Stimulated activated CD4-positive, alpha-beta T cell treated with anti-CD3 and anti-CD28 coated beads, Interleukin-2, amount 100 ng/mL, for 24 hours (primary cell): ENCODE results near the gene THEM4.

Experiments used
- DNase-seq, 2 donors: peaks; one replicate each; pipeline ENCODE4 v3.0.0-alpha.2; 2020

The THEM4 gene

DNA sequence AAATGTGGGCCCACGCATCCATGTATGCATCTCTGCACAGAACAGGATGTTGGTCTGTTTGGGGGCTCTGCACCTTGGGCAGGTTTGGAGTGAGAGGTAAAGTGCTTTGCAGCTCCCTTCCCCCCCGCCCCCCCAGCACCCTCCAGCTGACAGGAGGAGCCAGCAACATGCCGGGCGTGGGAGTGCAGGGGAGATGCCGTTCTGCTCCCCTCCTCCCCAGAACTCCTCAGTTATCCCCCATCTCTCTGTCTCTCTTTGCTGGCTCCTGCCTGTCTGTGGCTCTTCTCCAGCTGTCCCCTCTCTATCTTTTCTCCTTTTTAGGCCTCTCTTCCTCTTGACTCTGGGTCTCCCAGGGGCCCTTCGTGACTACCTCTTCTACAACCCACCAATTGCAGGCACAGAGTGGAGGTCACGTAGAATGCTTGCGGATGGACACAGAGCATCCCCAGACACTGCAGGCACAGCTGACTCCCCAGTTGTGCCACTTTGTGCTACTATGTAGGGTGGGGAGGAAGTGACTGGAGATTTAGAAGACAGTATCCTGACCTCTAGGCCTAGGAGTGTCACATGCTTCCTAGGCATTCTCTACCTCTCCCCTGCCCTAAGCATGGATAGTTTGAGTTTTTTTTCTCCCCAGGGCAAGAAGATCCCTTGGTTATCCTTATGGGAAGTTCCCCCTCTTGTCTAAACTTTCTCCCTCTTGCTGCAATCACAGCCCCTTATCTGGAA is 76.0 kb downstream of the THEM4 start:
- DNase-seq = no peak

DNA sequence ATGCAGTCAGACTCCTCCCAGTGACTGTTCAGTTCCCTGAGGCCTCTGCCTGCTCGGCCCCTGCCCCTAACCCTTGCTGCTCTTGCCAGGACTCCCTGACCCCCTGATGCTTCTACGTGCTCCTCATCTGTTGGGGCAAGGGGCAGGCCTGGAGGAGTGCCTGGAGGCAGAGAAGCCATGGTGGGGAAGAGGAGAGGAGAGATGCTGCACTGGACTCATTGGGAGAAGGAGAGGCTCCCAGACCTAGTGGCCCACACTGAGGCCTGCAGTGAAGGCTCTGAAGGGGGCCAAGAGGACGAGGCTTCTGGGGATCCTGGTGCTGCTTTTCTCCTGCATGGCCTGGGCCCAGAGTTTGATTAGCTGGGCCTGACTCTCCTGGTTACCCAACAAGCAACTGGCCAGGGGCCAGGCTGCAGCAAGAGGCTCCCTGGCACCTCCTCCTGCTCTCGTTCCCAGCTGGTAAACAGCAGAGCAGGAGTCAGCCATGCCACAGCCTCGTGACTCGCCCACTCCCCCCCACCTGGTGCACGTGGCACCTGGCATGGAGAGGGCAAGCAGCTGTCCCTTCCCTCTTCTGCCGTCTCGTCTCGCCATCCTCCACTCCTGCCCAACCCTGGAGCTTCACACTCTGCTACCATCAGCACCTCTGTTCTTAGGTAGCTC is 76.9 kb downstream of the THEM4 start:
- DNase-seq = no peak

DNA sequence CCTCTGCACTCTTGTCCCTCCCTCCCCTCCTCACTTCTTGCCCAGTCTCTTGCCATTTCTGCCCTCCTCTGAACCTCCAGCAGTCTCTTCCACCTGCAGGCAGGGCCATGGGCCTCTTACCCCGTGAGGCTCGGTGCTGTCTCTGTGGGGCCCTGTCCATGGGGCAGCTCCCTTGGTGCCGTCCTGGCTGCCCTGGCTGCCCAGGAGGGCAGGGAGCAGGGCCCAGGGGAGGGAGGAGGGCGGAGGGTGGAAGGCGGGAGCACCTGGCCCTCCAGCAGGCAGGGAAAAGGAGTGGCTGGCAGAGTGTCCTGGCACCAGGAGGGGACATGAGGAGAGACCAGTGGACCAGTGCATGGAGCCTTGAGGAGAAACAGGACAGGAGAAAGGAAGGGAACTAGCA is 77.7 kb downstream of the THEM4 start, which contains the start of gene RORC:
Gene RORC, minus strand, starts transcription at position 198 of the 400 bp plus-strand sequence. Its CDS starts 38 bp downstream, at position 160.
- DNase-seq = no peak

DNA sequence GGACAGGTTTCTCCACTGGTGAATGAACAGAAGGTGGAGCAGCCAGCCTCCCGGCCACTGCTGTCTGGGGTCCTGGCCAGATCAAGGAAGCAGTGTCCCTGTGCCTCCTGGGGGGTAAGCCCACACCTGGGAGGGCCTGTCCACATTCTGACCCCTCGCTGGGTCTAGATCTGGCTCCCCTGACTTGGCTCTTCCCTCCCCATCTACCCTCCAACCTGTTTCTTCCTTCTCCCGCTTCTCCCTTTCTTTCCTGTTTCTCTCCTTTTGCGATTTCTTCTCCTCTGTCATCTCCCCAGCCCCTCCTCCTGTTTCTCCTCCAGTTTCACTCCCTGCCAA is 78.1 kb downstream of the THEM4 start:
- DNase-seq = no peak

DNA sequence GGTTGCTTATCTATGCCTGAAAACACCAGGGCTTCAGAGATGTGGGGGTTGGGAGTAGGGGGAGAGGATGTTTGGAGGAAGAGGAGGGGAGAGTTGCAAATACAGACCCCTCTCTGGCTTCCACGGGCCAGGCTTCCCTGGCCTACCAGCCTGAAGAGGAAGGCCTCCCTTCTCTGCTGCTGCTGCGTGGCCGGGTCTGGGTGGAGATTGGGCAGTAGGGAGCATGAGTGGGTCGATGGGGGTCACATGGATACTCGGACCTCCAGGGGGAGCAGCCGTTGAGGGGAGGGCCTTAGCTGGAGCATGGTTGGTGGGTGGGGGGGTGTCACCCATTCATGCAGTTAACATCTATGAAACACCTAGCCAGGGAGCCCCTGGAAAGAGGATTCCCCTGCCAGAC is 79.3 kb downstream of the THEM4 start:
- DNase-seq = no peak

DNA sequence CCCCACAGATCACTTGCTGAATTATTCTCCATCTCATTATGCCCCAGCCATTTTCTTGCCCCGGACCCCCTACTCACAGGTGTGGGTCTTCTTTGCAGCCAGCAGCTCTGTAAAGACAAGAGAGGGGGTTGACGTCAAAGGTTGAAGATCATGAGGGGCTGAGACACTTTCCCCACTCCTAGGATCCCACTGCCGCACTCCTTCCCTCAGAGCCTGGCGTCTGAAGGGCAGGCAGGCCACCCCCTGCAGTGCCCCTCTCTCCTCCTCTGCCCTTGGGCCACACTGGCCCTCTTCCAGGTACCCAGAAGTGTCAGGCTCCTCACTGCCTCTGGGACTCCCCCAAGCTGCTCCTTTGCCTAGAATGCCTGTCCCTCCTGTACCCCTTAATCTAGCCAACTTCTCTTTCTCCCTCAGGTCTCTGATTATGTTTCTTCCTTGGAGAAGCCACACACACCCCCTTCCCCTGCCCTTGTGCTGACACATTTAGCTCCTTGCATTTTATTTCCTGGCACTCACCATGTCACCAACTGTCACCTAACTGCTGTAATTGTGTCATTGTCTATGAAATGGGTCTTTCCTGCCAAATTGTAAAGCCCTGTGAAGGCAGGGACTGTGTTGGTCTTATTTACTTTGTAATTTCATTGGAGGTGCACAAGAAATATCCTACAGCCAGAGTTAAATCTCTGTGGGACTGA is 79.8 kb downstream of the THEM4 start:
- DNase-seq = no peak

DNA sequence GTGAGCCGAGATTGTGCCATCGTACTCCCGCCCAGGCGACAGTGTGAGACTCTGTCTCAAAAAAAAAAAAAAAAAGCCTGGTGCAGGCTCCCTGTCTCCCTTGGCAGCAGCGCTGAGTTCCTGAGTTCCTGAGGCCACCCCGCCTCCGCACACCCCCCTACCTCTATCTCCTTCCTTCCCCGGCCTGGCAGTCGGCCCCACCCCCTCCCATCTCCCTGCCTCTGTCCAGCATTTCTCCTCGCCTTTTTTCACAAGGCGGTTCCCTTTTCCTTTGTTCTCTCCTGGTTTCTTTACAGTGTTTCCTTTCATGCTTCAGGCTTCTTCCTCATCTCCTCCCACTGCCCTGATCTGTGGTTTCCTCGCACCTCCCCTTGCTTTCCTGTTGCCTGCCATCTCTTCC is 80.4 kb downstream of the THEM4 start:
- DNase-seq = no peak

DNA sequence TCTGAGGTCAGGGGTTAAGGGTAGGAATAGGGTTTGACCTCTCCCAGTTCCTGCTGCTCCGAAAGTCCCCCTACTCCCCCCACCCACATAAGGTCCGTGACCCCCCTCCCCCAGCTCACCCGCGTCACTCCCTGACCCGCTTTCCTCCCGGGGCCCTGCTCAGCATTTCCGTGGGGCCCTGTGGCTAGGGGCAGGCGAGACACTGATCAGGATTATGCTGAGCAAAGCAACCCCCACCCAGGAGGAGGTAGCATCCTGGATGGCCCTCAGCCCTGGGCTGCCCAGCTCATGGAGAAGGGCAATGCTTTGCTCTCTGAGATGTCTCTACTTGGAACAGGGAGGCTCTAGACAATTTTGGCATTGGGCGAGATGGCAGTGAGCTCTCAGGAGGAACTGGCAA is 81.5 kb downstream of the THEM4 start:
- no peak for DNase-seq

DNA sequence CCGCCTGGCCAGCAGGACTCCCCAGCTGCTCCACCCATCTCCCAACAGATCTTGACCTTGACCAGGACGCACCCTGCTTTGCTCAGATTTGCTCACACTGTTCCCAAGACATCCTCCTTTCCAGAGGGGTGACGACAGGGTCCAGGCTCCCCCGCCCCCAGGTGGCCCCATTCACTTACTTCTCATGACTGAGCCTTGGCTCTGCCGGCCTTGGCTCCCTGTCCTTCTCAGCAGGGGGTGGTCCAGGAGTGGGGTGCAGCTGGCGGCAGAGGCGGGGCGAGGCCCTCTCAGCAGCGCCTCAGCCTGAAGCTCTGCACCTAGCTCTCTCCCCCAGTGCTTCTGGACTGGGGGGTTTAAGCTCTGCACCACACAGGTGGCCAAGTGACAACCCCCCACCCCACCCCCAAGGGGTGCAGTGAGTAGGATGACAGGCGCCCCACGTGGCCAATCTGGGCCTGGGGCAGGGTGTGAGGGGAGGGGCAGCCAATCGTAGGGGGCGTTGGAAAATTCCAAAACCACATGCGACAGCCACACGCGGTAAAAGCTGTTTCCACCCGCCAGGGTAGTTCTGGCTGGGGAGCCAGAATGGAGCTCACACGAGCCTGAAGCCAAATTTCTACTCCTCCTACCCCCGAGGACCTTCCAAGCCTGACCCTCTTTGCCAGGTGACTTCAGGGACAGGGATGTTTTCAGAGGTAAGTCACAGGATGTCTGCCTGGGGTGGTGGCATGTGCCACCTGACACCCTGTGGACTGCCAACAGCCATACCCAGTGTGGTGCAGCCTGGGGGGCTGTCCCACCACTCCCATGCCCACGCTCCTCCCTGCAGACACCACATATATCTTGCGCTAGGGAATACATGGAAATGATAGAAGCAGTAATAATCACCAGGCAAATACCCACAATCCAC is 83.3 kb downstream of the THEM4 start:
- DNase-seq = peak in 1 of 2 donors; percentile 55

DNA sequence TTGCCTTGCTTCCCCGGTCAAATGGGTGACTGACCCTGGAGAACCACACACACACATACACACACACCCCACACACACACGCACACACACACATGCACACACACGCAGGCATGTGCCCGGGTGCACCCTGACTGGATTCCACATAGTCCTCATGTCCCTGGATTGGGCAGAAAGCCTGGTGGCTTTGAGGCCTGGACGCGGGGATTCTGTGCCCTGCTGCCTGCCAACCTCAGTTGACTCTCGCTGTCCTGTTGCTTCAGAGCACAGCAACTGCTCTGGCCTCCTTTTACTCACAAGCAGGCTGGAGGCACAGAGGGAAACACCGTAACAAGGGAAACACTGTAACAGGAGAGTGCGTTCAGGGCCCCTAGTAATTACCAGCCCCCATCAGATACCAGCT is 84.1 kb downstream of the THEM4 start:
- DNase-seq = no peak
